GM12878 (cell line): ENCODE results near the gene ACTL10. TPM values are rescaled to one million over a fixed set of nuclear protein-coding genes. Genes with fewer than 3 reads are reported as not detected.

Source experiments
- ATAC-seq: fragments of 200-7000 bp; cut with Tn5 transposase; 3 replicates; pipeline ENCODE4 v1.9.1; 2020; ENCODE audit warnings: mild to moderate bottlenecking, moderate library complexity
- BruUV-seq: library from RNA; stranded (reverse); fragments of 400-500 nt; replicated peaks from 2 replicates; lab custom pipeline; 2021; lab: Mats Ljungman, UMichigan
- CTCF ChIA-PET: fragments of 300-600 bp; sonication (Branson Sonifier 250); formaldehyde crosslinking; extraction: SDS; loops from one replicate; lab custom pipeline; 2021; ENCODE audit warnings: inconsistent platforms; lab: Yijun Ruan, JAX
- POLR2A ChIA-PET: fragments of 350-600 bp; formaldehyde crosslinking; extraction: SDS; loops from one replicate; lab custom pipeline; 2021; ENCODE audit warnings: inconsistent platforms; lab: Charles Lee
- RAD21 ChIA-PET: fragments of 300-600 bp; sonication (Branson Sonifier 250); formaldehyde crosslinking; loops from one replicate; lab custom pipeline; 2023; ENCODE audit warnings: antibody characterized with exemption; ENCODE audit not compliant: unreplicated experiment; lab: Charles Lee
- SMC1A ChIA-PET: fragments of 300-600 bp; sonication (Branson Sonifier 250); formaldehyde crosslinking; loops from one replicate; lab custom pipeline; 2023; ENCODE audit not compliant: unreplicated experiment, uncharacterized antibody; lab: Charles Lee
- DNase-seq: peaks from one replicate; pipeline ENCODE4 v3.0.0-alpha.2; 2011; ENCODE audit warnings: low read depth, low spot score
- FAIRE-seq: peaks from 3 replicates; lab custom pipeline; 2011; peaks lifted over from hg19 to GRCh38; lab: Jason Lieb, UNC
- H2AFZ ChIP-seq: 2 replicates; pipeline ENCODE4 v1.6.0; 2011; ENCODE audit warnings: low read depth, low read length, control low read depth; ENCODE audit not compliant: control insufficient read depth
- H3K27ac ChIP-seq: 2 replicates; pipeline ENCODE4 v1.5.1; 2011; ENCODE audit warnings: control low read depth; ENCODE audit not compliant: control insufficient read depth, insufficient read depth
- H3K27me3 ChIP-seq, 2 experiments: replicated peaks in 1 of 2; 2 replicates each; pipeline versions ENCODE4 v1.6.0 to v1.6.1; 2011; ENCODE audit warnings: low read length in 1 of 2; ENCODE audit not compliant: control insufficient read depth in 2 of 2, insufficient read depth in 2 of 2
- H3K36me3 ChIP-seq, 2 experiments: 2 replicates each; pipeline ENCODE4 v1.5.1; 2011; ENCODE audit warnings: low read length in 1 of 2; ENCODE audit not compliant: control insufficient read depth in 2 of 2, insufficient read depth in 2 of 2
- H3K4me1 ChIP-seq: 2 replicates; pipeline ENCODE4 v1.6.1; 2011; ENCODE audit warnings: mild to moderate bottlenecking, low read length, moderate library complexity, mixed read lengths; ENCODE audit not compliant: control insufficient read depth, insufficient read depth
- H3K4me2 ChIP-seq: 2 replicates; pipeline ENCODE4 v1.6.0; 2011; ENCODE audit warnings: control low read depth; ENCODE audit not compliant: control insufficient read depth, insufficient read depth
- H3K4me3 ChIP-seq: fragments of 200-600 bp; sonication (generic); 2 replicates; pipeline ENCODE4 v1.5.1; 2016
- H3K79me2 ChIP-seq: 2 replicates; pipeline ENCODE4 v1.6.0; 2011; ENCODE audit warnings: low read length; ENCODE audit not compliant: control insufficient read depth, insufficient read depth
- H3K9ac ChIP-seq: 2 replicates; pipeline ENCODE4 v1.8.0; 2011; ENCODE audit warnings: low read length, control low read depth, mixed read lengths; ENCODE audit not compliant: control insufficient read depth, insufficient read depth
- H3K9me3 ChIP-seq: replicated peaks from 3 replicates; pipeline ENCODE4 v1.5.1; 2011; ENCODE audit warnings: mild to moderate bottlenecking, low read length; ENCODE audit not compliant: control insufficient read depth, insufficient read depth
- H4K20me1 ChIP-seq: 2 replicates; pipeline ENCODE4 v1.6.0; 2011; ENCODE audit not compliant: control insufficient read depth, insufficient read depth
- CBFB ChIP-seq: IDR thresholded peaks from 2 replicates; pipeline ENCODE4 v1.6.1; 2016; ENCODE audit warnings: antibody characterized with exemption, low read depth
- FOXM1 ChIP-seq: IDR thresholded peaks from 2 replicates; pipeline ENCODE4 v1.6.1; 2012; ENCODE audit warnings: low read depth, mild to moderate bottlenecking, inconsistent platforms, low read length, moderate library complexity
- MAX ChIP-seq: IDR thresholded peaks from 2 replicates; pipeline ENCODE4 v1.6.1; 2012; ENCODE audit warnings: low read depth, low read length, improper control_type of control experiment
- MEF2A ChIP-seq: IDR thresholded peaks from 2 replicates; pipeline ENCODE4 v1.6.1; 2011; ENCODE audit warnings: low read depth, mild to moderate bottlenecking, low read length, moderate library complexity; ENCODE audit not compliant: insufficient read depth
- NBN ChIP-seq: fragments of 450-650 bp; IDR thresholded peaks from 2 replicates; pipeline ENCODE4 v1.6.1; 2016
- PML ChIP-seq: IDR thresholded peaks from 2 replicates; pipeline ENCODE4 v1.6.1; 2012; ENCODE audit warnings: low read length, inconsistent platforms
- SIN3A ChIP-seq: IDR thresholded peaks from 2 replicates; pipeline ENCODE4 v1.6.1; 2012; ENCODE audit warnings: low read depth, low read length, improper control_type of control experiment
- TBL1XR1 ChIP-seq: IDR thresholded peaks from 2 replicates; pipeline ENCODE4 v1.6.1; 2012; ENCODE audit warnings: low read depth, low read length, improper control_type of control experiment
- TCF7 ChIP-seq: IDR thresholded peaks from 2 replicates; pipeline ENCODE4 v1.6.1; 2014; ENCODE audit warnings: antibody characterized with exemption, borderline replicate concordance
- ZBTB40 ChIP-seq: fragments of 450-650 bp; IDR thresholded peaks from 2 replicates; pipeline ENCODE4 v1.6.1; 2016; ENCODE audit warnings: mild to moderate bottlenecking, moderate library complexity, borderline replicate concordance
- ZNF24 ChIP-seq: fragments of 450-650 bp; IDR thresholded peaks from 2 replicates; pipeline ENCODE4 v1.6.1; 2017; ENCODE audit warnings: antibody characterized with exemption, mild to moderate bottlenecking
- ZNF274 ChIP-seq: IDR thresholded peaks from one replicate; pipeline ENCODE4 v1.8.0; 2011; ENCODE audit not compliant: insufficient read length, insufficient read depth
- ZNF622 ChIP-seq: fragments of 450-650 bp; IDR thresholded peaks from 2 replicates; pipeline ENCODE4 v1.6.1; 2017; ENCODE audit warnings: mild to moderate bottlenecking, inconsistent platforms
- ZNF687 ChIP-seq: fragments of 450-650 bp; IDR thresholded peaks from 2 replicates; pipeline ENCODE4 v1.6.1; 2017; ENCODE audit warnings: mild to moderate bottlenecking, moderate library complexity
- WGBS: methylation state at CpG from one replicate; pipeline ENCODE4 v1.1.6; 2016; ENCODE audit warnings: low lambda C conversion rate; ENCODE audit not compliant: insufficient replicate concordance, insufficient coverage; ENCODE audit errors: missing lambda C conversion rate; 5-methylcytosine and 5-hydroxymethylcytosine counted together
- in situ Hi-C: fragments of 300-500 bp; cut with MboI; formaldehyde crosslinking; loops from 9 replicates; pipeline ENCODE4 v1.14.3; 2018; ENCODE audit warnings: mixed read lengths
- intact Hi-C: fragments of 100-400 bp; cut with micrococcal nuclease; formaldehyde crosslinking; loops from one replicate; pipeline ENCODE4 v1.14.2; 2022; ENCODE audit not compliant: unreplicated experiment
- polyA plus RNA-seq, 11 experiments: library from polyadenylated mRNA; depleted of rRNA in 4 of 11; unstranded in 6 of 11; stranded (reverse) in 5 of 11; fragments of >200 nt; fragmentation: Nextera tagmentation in 4 of 11; fragmentation: Illumina TruSeq in 1 of 11; extraction: Ambion mirVana in 4 of 11; extraction: Trizol in 1 of 11; gene quantifications; 1 replicate in 1 of 11; 2 replicates in 10 of 11; pipeline versions ENCODE4 v1.2.1 to v1.2.3, GENCODE V29; 2011 to 2016; ENCODE audit warnings: inconsistent platforms in 2 of 11, missing spikeins in 2 of 11, low read depth in 1 of 11
- total RNA-seq, 4 experiments: library from RNA; depleted of rRNA in 3 of 4; stranded (reverse); fragments of >200 nt in 3 of 4; fragmentation: Illumina TruSeq in 1 of 4; extraction: Trizol in 1 of 4; gene quantifications; 2 replicates each; pipeline versions ENCODE4 v1.2.1 to v1.2.3, GENCODE V29; 2013 to 2021
- TF ChIP-seq, protein P1 (sequence below): fragments of 450-650 bp; IDR thresholded peaks from 2 replicates; pipeline ENCODE4 v1.6.1; 2016; ENCODE audit warnings: mild to moderate bottlenecking

The ACTL10 gene
- total and polyA plus RNA-seq, 10 of the 15 experiments (the other 5 are each of a cell fraction or from before 2014, with no cell fraction given) = 0.12 to 5.0 (median 0.89) TPM

DNA sequence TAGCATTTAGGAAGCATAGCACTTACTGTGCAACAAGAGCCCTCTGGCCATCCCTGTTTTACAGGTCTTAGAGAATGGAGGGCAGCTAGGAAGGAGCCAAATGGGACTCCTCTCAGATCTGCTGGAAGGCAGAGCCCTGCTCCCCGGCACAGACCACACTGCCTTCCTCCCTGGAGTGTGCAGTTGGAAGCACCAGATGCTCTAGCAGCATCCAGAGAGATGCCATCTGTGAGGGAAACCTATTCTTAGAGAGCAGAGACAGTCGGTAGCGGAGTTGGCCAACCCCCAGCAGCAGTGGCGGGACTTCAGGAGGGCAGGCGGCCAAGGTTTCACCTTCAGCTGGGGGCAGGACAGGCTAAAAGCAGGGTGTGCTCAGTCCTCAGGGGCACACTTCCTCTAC lies 36.1 kb downstream of the ACTL10 start (continued):
- TF ChIP-seq, protein P1, sequence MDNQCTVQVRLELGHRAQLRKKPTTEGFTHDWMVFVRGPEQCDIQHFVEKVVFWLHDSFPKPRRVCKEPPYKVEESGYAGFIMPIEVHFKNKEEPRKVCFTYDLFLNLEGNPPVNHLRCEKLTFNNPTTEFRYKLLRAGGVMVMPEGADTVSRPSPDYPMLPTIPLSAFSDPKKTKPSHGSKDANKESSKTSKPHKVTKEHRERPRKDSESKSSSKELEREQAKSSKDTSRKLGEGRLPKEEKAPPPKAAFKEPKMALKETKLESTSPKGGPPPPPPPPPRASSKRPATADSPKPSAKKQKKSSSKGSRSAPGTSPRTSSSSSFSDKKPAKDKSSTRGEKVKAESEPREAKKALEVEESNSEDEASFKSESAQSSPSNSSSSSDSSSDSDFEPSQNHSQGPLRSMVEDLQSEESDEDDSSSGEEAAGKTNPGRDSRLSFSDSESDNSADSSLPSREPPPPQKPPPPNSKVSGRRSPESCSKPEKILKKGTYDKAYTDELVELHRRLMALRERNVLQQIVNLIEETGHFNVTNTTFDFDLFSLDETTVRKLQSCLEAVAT = no peak
- no peak for TF ChIP-seq ZNF687
- TF ChIP-seq ZNF274 = no peak
- TF ChIP-seq CBFB = no peak
- no peak for TF ChIP-seq MEF2A

DNA sequence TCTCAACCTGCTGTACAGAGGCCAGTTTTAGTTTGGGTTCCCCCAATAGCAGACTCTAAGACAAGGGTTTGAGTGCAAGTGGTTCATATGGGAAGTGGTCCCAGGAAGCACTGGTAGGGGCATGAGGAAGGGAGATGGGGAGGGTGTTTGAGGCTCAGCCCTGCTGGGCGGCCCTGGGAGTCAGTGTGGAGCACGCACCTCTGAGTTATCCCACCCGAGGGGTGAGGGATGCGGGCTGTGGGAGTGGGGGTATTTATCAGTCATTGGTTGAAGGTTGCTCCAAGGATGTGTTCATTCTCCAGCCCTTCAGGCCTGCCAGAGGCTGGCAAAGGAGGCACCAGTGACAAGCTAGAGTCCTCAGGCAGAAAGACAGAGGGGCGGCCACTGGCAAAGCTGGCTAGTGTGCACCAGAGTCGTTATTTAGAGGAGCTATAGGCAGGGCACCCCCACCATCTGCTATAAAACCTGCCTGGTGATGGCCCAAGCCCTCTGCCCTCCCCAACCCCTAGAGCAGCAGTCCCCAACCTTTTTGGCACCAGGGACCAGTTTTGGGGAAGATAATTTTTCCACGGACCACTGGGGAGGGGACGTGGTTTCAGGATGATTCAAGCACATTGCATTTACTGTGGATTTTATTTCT lies 36.9 kb downstream of the ACTL10 start:
- H3K27me3 ChIP-seq = no peaks in the 10 kb centered on the region
- in situ Hi-C loops (no loop called here), intact Hi-C loops (no loop called here)
- no peak overlapping the region for H2AFZ ChIP-seq
- H3K27ac ChIP-seq = no peak overlapping the region
- no peak overlapping the region for H3K9ac ChIP-seq
- no peak overlapping the region for H3K4me2 ChIP-seq
- H3K9me3 ChIP-seq = no peaks in the 10 kb centered on the region
- WGBS = 72% methylated on average over 8 of the region's 8 CpGs
- ChIA-PET POLR2A (no interaction called here), CTCF (no interaction called here), RAD21 (no interaction called here), SMC1A (no interaction called here)
- no peaks in the 10 kb centered on the region for H3K79me2 ChIP-seq
- no peak for DNase-seq
- ATAC-seq = no peak
- no peak overlapping the region for H3K4me3 ChIP-seq
- no TSS peak for BruUV-seq
- no peak for FAIRE-seq
- H4K20me1 ChIP-seq = no peaks in the 10 kb centered on the region
- no peaks in the 10 kb centered on the region for H3K36me3 ChIP-seq
- no peaks in the 10 kb centered on the region for H3K4me1 ChIP-seq
- no peak for TF ChIP-seq FOXM1
- TF ChIP-seq MAX = no peak
- no peak for TF ChIP-seq ZNF622
- no peak for TF ChIP-seq NBN
- no peak for TF ChIP-seq SIN3A
- TF ChIP-seq ZNF24 = no peak
- no peak for TF ChIP-seq PML
- TF ChIP-seq TCF7 = no peak
- no peak for TF ChIP-seq ZBTB40
- no peak for TF ChIP-seq TBL1XR1
